Right ventricle myocardium superior (tissue), 1 donor: Measurements from ENCODE around the gene TAF9B. TPM values are rescaled to one million over a fixed set of nuclear protein-coding genes. Genes with fewer than 3 reads are reported as not detected.
A peak's percentile ranks its signal among the peaks of the same experiment; 100 is the strongest.
"Not testable (repeated sequence)": the region's sequence is repeated elsewhere in the genome, so short reads cannot be mapped to it uniquely, and the experiment has no call there.

ENCODE experiments used
- ATAC-seq: fragments of 200-7000 bp; cut with Tn5 transposase; one replicate; pipeline ENCODE4 v1.9.1; 2020; ENCODE audit warnings: mild to moderate bottlenecking; ENCODE audit not compliant: poor library complexity
- DNase-seq: peaks from one replicate; pipeline ENCODE4 v3.0.0-alpha.2; 2020
- intact Hi-C: fragments of 100-400 bp; cut with DNase I; formaldehyde crosslinking; loops from one replicate; pipeline ENCODE4 v1.11.2; 2022
- long read RNA-seq: library from polyadenylated mRNA; unstranded; transcript quantifications from one replicate; pipeline ENCODE4 v2.0.0, GENCODE V29; 2021
- total RNA-seq: library from RNA; stranded (reverse); fragmentation: NEBNext Ultra II Directional; extraction: Animal tissue kit (Norgen Biotek cat#: 25700); gene quantifications from one replicate; pipeline ENCODE4 v1.2.1, GENCODE V29; 2021
- donor health status: DM: no; HTN: yes; CAD: no; lungs with severe emphysema.

Gene TAF9B, protein sequence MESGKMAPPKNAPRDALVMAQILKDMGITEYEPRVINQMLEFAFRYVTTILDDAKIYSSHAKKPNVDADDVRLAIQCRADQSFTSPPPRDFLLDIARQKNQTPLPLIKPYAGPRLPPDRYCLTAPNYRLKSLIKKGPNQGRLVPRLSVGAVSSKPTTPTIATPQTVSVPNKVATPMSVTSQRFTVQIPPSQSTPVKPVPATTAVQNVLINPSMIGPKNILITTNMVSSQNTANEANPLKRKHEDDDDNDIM
- 16.3 TPM for total RNA-seq
- long read RNA-seq, transcript TAF9B-201 (7 exons, 2,713 nt): major isoform, 38 of 43 reads
- long read RNA-seq, partial matches to known transcripts: 1 of 43 reads
- long read RNA-seq, other reads (novel, unspliced or antisense): 4 of 43 reads

DNA sequence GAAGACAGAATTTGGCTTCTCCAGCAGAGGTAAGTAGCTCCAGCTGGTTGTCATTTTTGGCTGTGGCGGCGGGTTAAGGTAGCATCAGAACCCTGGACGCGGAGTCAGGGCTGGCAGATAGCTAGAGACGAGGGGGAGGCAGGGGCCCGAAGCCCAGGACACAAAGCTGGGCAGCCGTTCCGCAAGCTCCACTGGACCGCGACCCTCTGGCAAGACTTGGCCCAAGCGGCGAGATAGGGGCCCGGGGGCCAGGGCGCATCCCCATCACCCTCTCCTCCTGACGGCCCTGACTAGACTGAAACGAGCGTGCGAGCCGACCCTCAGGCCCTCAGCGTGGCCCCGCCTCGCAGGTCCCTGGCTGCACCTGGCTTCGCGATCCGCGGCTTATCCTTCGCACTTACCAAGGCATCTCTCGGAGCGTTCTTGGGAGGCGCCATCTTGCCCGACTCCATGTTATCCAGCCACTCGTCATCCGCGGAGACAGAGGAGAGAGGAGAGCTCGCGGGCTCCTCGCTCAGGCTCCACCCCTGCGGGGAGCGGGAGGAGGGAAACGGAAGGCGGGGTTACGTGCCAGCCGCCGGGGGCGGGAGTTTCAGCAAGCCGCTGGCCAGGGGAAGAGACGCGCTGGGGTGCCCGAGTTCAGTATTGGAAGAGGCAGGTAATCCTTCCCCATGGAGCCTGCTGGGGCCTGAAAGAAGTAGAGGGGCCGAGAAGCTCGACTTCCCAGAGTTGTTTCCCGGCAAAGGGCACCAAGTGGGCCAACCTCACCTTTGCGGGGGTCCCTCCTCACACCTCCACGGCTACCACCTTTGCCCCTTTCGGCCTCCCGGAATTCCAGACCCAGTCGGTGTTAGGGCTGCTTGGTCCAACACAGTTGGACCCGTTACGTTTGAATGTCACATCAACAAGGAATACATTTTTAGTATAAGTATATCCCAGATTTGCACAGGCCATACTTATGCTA is at the start of gene TAF9B:
TAF9B (minus strand) TSS at position 491 of the 964 bp plus-strand sequence; CDS start at position 452, 39 bp downstream.
- ATAC-seq (peak; percentile 99), DNase-seq (peak; percentile 90)
- intact Hi-C loops: no loop called here

DNA sequence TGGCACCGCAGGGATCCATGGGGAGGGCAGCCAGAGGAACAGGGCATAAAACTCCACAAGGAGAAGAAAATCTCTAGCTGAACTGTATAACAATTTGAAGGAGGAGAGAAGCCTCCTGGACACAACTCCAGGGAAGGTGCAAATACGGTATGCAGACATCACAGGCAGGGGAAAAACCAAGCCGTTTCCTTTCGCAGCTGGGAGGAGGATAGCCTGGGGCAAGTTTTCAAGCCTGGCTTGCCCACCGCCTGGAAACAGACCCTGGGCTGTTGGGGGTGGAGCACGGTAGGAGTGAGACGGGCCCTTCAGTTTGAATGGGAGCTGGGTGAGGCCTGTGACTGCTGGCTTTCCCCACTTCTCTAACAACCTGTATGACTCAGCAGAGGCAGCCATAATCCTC is 43.4 kb upstream of the TAF9B start:
- intact Hi-C loops: no loop called here
- ATAC-seq (no peak), DNase-seq (no peak)

DNA sequence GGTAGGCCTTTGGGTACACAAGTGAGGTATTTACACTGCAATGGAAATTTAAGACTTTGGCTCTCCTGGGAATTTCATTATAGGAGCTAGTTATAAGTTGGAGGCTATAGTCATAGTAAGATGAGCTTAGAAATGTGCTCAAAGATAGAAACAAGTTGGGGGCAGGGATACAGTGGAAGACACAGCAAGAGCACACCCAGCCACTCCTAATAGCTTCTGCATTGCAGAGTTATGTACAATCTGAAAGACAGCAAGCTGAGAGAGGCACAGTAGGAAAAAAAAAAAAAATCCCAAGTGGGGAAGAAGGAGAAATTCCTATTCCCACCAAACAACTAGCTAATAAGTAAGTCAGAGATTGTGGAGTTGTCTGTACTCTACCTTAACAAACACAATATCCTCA is 41.9 kb upstream of the TAF9B start:
- DNase-seq: no peak
- intact Hi-C loops: no loop called here
- no peak for ATAC-seq

DNA sequence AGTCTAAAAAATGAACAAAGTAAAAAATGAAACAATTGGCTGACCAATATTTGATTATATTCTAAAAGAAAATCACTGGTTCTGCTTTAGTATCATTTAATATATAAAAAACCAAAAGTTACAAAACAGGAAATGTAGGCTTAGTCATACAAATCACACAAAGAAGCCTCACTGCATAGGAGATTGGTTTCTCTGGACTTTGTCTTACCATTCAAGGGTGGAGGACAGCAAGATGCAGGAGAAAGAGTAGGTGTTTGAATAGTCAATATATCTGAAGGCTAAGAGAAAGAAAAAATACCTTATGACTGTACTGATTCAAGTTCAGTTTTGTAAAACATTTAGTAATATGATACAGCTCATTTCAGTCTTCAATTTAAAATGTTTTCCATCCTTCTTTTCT is 28.6 kb upstream of the TAF9B start:
- DNase-seq (no peak), ATAC-seq (no peak)
- intact Hi-C loops: no loop called here

DNA sequence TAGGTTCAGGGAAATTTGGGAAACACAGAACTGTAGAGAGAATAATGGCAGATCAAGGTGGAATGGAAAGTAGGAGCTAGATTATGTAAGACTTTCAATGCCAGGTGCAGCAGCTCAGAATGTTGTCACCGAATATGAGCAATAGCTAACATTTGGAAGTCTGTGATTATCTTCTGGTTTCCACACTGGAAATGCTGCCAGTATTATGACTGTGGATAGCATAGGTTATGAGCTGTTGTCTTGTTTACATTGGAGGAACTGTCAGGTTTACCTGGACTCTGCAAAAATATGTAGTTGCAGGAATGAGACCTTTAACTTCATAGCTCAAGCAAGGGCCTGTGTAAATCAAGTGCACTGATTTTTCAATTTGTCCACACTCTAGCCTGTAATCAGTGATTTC is 26.0 kb upstream of the TAF9B start:
- intact Hi-C loops: no loop called here
- ATAC-seq (no peak), DNase-seq (no peak)

DNA sequence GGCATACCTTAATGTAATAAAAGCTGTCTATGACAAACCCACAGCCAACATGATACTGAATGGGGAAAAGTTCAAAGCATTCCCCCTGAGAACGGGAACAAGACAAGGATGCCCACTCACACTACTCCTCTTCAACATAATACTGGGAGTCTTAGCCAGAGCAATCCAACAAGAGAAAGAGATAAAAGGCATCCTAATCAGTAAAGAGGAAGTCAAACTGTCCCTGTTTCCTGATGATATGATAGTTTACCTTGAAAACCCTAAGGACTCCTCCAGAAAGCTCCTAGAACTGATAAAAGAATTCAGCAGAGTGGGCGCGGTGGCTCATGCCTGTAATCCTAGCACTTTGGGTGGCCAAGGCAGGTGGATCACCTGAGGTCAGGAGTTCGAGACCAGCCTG is 23.7 kb upstream of the TAF9B start:
- intact Hi-C loops, ATAC-seq: not testable (repeated sequence)

DNA sequence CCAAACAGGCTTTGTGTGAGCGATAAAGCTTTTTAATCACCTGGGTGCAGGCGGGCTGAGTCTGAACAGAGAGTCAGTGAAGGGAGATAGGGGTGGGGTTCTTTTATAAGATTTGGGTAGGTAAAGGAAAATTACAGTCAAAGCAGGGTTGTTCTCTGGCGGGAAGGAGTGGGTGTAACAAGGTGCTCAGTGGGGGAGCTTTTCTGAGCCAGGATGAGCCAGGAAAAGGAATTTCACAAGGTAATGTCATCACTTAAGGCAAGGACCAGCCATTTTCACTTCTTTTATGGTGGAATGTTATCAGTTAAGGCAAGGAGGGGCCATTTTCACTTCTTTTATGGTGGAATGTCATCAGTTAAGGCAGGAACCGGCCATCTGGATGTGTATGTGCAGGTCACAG is 21.3 kb upstream of the TAF9B start:
- ATAC-seq, DNase-seq, intact Hi-C loops: not testable (repeated sequence)

More for the DNA sequence above, 23.7 kb upstream of the TAF9B start:
- not testable (repeated sequence) for DNase-seq

DNA sequence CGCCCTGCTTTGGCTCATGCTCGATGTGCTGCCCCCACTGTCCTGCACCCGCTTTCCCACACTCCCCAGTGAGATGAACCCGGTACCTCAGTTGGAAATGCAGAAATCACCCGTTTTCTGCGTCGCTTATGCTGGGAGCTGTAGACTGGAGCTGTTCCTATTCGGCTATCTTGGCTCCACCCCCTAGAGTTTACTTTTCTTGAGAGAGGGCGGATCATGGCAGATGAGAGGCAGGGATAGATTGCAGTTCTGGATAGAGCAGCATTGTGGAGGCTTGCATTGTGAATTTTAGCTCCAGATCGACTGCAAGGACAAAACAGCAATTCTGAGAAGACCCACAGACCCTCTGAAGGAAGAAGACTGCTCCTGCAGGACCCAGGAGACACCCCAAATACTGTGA is 18.4 kb upstream of the TAF9B start:
- ATAC-seq, DNase-seq, intact Hi-C loops: not testable (repeated sequence)

DNA sequence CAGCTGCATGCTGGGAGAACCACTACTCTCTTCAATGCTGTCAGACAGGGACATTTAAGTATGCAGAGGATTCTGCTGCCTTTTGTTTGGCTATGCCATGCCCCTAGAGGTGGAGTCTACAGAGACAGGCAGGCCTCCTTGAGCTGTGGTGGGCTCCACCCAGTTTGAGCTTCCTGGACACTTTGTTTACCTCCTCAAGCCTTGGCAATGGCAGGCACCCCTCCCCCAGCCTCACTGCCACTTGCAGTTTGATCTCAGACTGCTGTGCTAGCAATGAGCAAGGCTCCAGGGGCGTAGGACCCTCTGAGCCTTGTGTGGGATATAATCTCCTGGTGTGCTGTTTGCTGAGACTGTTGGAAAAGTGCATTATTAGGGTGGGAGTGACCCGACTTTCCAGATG is 17.9 kb upstream of the TAF9B start:
- DNase-seq, ATAC-seq, intact Hi-C loops: not testable (repeated sequence)

DNA sequence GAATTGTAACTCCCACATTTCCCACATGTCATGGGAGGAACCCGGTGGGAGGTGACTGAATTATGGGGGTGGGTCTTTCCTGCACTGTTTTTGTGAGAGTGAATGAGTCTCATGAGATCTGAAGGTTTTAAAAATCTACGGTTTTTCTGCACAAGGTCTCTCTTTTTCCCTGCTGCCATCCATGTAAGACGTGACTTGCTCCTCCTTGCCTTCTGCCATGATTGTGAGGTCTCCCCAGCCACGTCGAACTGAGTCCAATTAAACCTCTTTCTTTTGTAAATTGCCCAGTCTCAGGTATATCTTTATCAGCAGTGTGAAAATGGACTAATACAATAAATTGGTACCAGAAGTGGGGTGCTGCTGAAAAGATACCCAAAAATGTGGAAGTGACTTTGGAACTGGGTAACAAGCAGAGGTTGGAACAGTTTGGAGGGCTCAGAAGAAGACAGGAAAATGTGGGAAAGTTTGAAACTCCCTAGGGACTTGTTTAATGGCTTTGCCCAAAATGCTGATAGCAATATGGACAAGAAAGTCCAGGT is 7.6 kb upstream of the TAF9B start:
- DNase-seq, intact Hi-C loops, ATAC-seq: not testable (repeated sequence)

DNA sequence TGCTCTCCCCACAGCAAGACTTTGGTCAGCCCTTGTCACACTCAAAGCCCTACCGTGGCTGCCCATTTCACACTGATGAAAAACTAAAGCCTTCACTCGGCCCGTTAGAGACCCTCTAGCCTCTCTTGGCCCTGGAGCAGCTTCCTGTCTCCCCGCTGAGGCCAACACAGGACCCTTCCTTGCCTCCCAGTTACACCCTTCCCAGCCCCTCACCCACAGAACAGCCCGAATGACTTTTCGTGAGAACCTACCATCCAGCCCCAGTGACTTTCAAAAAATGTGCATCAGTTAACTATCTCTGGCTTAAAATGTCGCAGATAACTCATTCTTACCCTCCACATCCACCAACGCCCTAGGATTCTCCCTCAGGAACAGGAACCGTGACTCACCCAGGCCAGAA is 756 bp upstream of the TAF9B start:
- no peak for DNase-seq
- no peak for ATAC-seq
- intact Hi-C loops: no loop called here

DNA sequence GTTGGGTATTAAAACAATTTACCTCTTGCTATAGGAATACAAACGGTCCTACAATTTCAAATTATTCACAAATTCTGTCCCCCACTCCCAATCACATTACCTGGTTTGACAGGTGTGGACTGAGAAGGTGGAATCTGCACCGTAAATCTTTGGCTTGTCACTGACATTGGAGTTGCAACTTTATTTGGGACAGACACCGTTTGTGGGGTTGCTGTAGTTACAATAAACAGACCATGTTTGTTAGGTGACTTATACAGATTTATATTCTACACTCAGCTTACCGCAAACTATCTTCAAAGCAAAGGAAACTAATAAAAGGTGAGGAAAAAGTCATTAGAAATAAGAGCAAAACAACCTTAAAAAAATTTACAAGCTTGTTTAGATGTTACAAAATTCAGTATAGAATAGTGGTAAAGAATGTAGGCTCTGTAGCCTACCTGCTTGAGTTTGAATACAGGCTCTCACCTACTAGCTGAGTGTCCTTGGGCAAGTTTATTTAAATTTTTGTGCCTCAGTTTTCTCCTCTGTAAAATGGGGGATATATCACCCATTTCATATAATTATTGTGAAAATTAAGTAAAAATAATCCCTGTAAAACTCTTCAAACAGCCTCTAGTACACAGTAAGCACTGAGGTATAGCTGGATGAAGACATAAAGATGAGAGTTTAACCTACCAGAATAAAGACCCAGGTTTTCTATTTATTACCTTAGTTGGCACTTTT is 6.1 kb downstream of the TAF9B start:
- ATAC-seq (no peak), DNase-seq (no peak)

DNA sequence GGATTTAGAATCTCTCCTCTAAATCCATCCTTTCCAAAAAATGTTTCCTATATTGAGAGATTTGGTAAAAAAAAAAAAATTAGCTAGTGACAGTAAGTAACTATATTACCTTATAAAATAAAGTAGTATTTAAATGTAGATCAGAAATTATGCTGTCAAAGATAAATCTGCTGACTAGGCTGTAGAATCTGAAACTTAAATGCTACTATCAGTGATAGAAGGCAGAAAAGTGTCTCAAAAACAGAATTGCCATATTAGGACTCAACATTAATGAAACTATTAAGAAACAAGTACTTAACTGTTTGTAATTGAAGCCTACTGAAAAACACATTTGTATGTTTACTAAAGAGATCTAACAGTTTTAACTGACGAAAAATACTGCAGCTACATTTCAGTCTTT is 8.3 kb downstream of the TAF9B start:
- intact Hi-C loops: no loop called here
- no peak for ATAC-seq
- DNase-seq: no peak

More for the DNA sequence above, 6.1 kb downstream of the TAF9B start:
- intact Hi-C loops: no loop called here

DNA sequence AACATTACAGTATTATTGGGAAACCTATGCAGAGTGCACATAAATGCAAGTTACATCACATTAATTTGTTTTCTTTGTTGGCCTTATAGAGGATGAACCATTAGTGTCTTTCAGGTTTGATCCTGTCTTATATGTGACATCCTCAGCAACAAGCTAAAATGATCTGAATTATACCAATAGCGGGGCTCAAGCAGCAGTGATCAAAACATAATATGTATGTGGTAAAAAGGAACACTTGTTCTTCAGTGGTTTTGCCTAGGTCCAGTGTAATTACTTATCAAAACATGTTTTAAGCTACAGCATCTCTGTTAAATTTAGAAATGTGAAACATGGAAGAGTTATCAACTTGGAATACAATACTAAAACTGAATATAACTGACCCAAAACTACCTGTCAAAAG is 9.1 kb downstream of the TAF9B start:
- ATAC-seq (no peak), DNase-seq (no peak)
- intact Hi-C loops: no loop called here

DNA sequence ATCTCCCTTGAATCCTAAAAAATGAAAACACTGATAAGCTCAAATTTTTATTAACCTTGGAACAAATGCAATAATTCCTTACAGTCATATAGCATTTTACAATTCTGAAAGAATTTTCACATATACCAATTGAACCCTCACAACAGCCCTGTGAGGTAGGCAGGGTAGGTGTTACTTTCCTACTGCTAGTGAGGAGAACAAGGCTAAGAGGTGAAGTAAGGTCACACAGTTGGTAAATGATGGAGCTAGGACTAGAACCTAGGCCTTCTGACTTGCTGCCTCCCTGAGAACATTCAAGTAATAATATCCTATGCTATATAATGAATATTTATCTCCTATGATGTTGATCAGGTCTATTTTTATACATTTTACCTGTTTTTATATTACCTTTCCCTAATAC is 9.7 kb downstream of the TAF9B start:
- no peak for DNase-seq
- no peak for ATAC-seq
- intact Hi-C loops: no loop called here

DNA sequence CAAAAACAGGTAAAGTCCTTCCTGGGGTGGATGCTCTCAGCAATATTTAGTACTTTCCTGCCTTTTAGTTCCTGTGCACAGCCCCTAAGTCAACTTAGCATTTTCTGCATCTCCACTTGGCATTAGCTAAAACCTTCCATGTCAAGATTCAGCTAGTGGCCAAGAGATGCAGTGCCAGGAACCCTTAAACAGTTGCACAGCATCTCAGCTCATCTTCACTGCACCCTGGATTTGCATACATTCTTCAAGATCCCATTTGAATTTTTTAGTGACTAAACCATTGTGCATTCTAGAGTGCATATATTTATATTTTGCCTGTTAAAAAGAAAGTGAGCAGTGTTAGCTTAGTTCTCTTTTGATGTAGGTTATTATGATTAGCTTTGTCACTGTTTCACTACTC is 13.7 kb downstream of the TAF9B start:
- DNase-seq, intact Hi-C loops, ATAC-seq: not testable (repeated sequence)

DNA sequence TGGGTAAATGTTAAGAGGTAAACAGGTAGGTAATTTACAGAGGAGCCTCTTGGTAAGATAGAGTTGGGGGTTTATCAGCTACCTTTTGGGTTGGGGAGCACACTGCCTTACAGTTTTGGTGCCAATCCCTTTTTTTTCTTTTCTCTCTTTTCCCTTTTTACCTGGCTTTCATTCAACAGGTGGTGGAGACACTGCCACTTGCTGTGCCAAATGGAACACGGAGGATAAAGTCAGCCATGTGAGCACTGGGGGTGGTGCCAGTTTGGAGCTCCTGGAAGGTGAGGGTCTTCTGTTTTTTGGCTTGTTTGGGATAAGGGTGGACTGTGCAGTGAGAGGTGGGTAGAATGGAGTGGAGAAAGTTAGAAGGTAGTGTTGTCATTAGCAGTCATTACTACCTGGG is 14.3 kb downstream of the TAF9B start:
- no peak for ATAC-seq
- DNase-seq: no peak
- intact Hi-C loops: no loop called here

DNA sequence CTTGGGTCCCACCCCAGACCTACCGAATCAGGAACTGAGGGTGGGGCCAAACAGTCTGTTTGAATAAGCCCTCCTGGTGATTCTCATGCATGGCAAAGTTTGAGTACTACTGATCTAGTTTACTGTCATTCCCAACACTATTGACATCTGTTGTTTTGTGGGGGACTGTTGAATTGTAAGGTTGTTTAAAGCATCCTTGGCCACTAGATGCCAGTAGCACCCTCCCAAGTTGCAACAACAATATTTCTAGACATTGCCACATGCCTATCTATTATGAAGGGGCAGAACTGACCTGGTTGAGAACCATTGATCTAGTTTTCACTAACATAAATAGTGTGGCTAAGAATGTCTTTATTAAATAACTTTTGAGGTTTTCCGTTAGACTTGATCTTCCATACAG is 15.1 kb downstream of the TAF9B start:
- ATAC-seq (no peak), DNase-seq (no peak)
- intact Hi-C loops: no loop called here

DNA sequence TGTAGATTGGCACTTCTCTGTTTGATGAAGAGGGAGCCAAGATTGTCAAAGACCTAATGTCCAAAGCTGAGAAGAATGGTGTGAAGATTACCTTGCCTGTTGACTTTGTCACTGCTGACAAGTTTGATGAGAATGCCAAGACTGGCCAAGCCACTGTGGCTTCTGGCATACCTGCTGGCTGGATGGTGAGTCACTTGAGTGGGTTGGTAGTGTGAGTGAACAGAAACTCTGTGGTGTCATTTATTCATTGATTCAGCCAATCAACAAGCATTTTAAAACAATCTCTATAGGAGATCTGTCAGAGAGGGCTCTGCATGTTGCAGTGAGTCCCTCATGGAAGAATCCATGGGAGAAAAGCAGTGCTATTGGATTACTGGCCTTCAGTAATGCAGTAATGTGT is 16.3 kb downstream of the TAF9B start:
- no peak for DNase-seq
- intact Hi-C loops: no loop called here
- no peak for ATAC-seq
